GM20431 (cell line): ENCODE measurements around the gene ACKR4.
"Not testable (repeated sequence)": the region's sequence is repeated elsewhere in the genome, so short reads cannot be mapped to it uniquely, and the experiment has no call there.

ENCODE experiments used
- in situ Hi-C: fragments of 300-500 bp; cut with MseI, MboI; formaldehyde crosslinking; loops from one replicate; pipeline ENCODE4 v1.15.0; 2020; ENCODE audit warnings: low sequenced_read_pairs; ENCODE audit not compliant: unreplicated experiment

The ACKR4 gene

DNA sequence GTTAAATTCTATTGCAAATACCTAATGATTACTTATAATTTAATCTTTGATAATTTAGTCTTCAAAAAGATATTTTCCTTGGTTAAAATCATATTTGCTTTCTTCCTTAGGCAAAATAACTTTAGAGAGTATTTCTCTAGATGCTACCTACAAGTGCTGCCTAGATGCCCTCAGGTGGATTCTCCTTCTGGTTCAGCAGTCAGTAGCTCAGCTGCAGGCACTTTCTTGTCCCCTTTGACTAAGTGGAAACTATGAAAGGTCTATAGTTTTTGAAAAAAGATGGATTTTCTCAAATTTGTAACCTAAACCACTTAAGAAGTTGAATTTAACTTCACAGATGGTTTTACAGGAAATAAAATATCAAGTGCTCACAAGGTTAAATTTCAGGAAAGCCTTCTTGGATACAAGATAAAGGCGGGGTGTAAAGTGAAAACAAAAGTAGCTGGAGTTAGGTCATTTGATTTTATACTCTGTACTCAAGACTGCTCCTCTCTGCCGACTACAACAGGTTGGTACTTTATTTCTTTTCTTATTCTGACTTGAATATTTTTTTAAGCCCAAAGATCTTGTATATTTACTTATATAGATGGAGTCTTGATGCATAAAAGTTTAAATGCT, at the start of gene ACKR4:
Gene ACKR4 (plus strand): TSS at position 455 of the 618 bp plus-strand sequence. CDS start 3,128 bp downstream, outside the sequence.
- in situ Hi-C loops, result no loop called here

DNA sequence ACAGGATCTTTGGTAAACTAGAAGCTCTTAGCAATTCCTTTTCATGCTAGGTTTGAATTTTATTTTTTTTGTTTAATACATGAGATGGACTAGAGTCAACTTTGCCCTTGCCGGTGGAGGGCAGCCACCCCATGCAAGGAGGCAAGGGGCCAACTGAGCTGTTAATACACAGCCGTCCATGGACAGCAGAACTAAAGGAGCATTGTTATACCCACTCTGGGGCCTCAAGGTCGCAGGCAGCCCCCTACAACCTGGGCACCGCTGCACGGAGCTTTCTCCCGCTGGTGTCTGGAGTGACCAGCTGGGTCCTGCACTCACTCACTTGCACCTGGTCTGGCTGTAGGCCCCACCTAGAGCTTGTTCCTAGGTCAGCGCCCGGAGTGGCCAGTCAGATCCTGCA, 47.9 kb upstream of the ACKR4 start:
- in situ Hi-C loops, result no loop called here

DNA sequence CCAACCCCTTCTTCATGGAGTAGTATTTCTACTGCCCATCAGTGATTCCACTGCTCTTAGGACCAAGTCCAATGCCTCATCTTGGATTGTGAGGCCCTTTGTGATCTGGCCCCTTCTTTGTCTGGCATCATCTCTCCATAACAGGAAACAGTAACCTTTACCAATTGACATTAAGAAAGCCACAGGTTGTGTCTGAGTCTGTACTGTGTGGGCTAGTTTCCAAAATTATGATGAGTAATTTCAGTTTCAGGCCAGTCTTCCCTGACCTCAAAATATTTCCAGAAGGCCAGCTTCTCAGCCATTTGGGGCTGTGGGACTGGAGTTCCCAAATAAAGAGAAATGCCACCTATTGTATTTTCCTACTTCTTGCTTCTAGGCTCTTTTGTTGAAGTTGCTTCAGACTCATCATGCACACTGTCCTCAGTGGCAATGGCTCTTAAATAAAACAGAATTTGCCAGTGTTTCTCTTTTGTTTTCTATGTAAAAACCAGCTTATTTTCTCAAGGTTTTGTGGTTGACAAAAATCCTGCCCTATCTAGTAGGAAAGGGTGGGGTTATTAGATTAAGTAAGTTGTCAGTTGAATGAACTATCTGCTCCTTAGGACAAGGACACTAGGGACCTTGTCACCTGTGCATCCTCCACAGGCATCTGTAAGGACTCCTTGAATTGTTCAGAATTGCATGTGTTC, 47.0 kb upstream of the ACKR4 start:
- in situ Hi-C loops, result no loop called here

DNA sequence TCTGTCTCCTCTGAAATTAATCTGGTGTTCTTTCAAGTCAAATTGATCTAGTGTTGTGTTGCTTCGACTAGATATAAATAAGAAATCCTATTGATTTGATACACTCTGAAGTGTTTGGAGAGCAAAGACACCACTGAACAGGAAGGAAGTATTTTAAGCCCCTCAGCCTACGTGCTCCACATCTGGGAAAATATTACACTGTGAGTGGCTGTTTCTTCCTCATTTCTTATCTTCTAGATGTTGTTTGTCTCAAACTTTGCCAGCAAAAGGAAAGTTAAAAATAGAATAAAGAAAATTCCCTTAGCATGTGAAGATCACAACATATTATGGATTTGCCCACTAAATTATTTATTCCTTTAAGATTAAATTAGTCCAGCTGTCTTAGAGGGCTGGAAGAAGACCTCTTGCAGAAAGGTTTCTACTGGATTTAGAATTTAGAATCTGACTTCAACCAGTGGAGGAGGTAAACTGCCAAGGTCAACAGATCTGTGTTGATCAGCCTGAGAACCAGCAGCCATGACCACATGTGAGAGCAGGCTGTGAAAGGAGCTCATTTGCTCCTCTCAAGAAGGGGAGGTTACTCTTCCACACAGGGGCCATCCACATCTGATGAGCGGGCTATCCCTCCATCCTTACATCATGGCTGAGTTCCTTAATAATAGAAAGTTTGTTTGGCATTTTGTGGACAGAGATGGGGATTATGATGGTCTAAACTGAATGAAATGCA, 46.3 kb upstream of the ACKR4 start:
- in situ Hi-C loops, result no loop called here

DNA sequence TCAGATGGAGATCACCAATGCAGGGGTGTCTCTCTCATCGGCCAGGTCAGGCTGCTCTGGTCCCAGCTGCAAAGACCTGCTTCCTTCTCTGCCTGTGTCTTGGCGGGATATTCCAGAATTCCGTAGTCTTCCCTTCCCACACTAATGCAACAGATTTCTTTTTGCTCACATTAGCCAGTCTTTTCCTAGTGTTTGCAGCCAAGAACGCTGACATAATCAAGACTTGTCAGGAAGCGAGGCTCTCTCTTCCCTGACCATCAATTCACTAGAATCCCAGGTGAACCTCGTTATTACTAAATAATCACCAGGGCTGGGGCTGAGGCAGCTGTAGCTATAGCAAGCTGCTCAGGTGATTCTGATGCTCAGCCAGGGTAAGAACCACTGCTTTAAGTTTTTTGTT, 43.2 kb upstream of the ACKR4 start:
- in situ Hi-C loops, result no loop called here

DNA sequence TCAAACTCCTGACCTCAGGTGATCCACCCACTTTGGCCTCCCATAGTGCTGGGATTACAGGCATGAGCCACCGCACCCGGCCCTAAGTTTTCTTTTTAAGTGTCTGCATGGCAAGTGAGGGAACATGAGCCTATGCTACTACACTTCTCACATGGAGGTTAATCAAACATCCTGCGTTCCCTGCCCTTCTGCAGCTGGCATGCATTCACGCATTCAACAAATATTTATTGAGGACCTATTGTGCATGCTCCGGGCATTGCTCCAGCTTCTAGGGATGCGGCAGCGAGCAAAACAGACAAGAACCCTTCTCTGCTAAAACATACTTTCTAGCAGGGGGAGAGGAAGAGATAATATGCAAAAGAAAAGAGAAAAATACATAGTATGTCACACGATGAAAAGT, 42.6 kb upstream of the ACKR4 start:
- in situ Hi-C loops, result no loop called here

DNA sequence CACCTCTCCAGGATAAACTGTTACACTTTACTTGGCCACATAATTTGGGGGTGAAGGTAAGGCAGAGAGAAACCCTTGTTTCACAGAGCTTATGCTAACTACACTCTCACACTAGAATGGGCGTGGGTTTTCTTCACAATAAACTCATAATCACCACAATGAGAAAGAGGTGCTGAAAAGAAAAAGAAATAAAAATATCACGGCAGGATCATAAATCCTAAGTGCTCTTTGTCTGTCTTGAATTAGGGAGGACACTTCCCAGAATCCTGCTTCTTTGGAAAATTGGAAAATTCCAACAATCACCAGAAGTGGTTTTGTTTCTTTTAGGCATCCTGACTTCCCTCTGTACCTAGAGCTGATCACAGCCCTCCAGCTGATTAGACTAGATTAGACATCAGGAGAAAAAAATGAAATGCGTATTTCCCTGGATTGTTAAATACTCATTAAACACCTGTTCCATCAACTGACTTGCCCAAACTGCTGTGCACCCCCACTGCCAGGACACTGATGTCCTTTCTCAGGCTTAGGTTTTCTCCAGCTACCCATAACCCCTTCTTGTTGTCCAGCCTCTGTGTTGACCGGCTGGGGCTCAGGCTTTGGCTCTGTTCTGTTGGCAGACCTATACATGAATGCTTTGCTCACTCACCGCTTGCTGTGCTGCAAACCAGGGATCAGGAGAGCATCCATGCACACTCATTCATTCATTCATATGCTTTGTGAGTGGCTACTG, 41.6 kb upstream of the ACKR4 start:
- in situ Hi-C loops, result no loop called here

DNA sequence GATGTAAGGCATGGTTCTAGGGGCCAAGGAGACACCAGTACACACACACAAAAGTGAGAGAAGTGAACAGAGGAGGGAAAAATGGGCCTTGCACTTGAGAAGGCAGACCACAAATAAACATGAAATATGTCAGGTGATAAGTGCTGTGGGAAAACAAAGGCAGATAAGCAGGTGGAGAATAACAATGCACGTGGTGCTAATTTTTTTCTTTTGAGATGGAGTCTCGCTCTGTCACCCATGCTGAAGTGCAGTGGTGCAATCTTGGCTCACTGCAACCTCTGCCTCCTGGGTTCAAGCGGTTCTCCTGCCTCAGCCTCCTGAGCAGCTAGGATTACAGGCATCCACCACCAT, 41.1 kb upstream of the ACKR4 start:
- in situ Hi-C loops, result not testable (repeated sequence)

DNA sequence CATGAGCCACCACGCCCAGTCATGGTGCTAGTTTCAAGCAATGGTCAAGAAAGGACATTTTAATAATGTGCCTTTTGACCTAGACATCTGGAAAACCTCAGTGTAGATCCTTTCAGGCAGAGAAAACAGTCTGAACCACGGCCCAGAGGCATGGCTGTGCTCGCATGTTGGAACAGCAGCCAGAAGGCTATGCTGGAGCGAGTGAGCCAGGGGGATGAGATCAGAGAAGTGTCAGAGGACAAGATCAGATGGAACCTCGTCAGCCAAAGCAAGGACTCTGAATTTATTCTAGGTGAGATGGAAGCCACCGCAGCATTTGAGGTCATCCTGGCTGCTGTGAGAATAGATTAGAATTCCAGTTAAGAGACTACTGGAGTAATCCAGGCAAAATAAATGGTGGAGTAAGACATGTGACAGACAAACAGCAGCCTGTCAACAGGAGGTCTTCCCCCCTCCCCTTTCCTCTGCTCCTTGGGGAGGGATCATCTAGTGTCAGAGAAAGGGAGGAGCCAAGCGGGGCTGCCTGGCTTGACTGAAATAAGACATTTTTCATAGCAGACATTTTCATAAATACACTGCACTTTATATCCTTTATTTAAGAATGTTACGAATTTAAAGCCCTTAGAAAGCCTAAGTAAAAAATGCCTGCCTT, 40.4 kb upstream of the ACKR4 start:
- in situ Hi-C loops, result no loop called here

DNA sequence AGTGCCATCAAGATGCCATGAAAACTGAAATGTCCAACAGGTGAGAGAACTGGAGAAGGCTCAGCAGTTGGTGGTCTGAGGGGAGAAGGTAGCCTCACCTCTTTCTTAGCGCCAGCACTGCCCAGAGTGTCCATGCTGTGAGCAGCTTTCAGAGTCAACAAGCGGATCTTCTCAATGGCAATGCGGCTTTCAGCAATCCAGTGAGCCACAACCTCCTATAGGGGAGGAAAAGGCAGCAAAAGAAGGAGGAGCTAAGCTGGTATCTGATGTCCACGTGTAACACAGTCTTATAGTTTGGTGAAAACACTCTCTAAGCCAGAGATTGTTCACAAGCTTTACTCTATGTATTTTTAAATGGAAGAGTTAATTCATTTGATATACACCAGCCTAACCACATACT, 36.1 kb upstream of the ACKR4 start:
- in situ Hi-C loops, result no loop called here

DNA sequence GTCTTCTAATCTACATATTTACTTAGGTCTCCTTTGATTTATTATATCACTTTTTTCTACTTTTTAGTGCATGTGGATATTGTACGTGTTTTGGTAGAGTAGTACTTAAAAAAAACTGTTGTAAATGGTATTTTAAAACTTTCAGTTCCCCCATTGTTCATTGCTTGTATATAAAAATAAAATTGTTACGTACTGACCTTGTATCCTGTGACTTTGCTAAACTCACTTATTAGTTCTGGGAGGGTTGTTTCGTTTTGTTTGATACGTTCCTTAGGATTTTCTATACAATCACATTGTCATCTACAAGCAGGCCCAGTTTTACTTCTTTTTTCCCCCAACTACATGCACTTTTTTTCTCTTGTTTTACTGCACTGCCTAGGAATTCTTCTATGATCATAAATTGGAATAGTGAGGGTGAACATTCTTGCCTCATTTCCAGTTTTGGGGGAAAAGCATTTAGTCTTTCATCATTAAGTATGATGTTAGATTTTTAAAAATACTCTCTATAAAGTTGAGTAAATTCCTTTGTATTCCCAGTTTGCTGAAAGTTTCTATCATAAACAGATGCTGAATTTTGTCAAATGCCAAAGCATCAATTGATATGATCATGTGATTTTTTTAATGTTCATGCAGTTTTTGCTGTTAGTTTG, 33.5 kb upstream of the ACKR4 start:
- in situ Hi-C loops, result no loop called here

DNA sequence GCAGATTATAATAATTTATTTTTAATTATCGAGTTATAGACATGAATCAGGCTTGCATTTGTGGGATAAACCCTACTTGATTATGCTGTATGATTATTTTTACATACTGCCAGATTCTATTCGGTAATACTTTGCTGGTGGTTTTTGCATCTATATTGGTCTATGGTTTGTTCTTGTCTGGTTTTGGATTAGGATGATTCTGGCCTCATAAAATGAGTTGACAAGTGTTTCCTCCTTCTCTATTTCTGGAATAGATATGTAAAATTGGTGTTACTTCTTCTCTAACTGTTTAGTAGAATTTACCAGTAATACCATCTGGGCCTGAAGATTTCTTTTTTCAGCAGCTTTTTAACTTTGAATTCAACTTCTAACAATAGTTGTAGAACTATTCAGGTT, 33.0 kb upstream of the ACKR4 start:
- in situ Hi-C loops, result no loop called here

DNA sequence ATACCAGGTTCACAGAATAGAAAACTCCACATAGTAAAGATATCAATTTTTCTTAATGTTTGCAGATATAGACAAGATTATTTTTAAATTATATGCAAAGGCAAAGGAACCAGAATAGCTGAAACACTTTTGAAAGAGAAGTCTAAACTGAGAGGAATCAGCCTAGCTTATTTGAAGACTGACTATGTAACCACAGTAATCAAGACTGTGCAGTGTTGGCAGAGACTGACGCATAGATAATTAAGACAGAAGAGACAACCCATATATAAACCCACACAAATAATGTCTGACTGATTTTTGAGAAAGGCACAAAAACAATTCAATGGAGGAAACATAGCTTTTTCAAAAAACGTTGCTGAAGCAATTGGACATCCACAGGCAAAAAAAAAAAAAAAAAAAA, 28.6 kb upstream of the ACKR4 start:
- in situ Hi-C loops, result no loop called here

DNA sequence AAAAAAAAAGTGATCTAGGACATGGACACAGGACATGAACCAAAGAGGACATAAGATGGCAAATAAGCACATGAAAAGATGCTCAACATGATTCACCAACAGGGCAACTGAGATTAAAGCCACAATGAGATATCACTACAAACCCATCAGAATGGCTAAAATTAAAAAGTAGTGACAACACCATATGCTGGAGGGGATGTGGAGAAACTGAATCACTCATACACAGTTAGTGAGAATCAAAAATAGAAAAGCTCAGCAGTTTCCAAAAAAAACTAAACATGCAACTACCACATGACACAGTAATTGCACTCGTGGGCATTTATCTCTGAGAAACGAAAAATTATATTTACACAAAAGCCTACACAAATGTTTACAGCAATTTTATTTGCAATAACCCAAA, 27.9 kb upstream of the ACKR4 start:
- in situ Hi-C loops, result no loop called here

DNA sequence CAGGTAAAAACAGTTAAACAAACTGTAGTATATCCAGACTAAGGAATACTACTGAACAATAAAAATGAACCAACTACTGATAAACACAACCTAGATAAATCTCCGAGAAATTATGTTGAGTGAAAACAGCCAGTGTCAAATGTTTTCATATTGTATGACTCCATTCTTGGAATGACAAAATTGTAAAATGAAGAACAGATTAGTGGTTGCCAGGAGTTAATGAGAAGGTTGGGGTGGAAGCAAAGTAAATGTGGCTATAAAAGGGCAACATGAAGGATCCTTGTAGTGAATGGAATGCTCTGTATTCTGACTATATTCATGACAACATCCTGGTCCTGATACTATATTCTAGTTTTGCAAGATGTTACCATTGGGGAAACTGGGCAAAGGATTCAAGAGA, 27.5 kb upstream of the ACKR4 start:
- in situ Hi-C loops, result no loop called here

DNA sequence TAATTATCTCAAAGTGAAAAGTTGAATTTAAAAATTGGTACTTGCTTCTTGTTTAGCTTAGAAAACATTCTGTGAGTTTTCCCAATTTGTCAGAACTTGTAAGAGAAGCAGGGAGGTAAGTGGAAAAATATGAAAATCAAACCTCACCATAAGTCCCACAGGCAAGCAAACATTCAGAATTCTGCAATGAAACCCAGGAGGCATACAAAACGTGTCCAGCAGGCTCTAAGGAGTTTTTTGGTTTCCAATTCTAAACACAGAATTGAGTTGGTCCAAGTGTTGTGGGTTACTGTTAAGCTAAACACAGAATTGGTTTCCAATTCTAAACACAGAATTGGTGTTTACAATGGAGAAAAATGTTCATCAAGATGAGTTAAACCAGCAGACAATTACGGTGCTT, 27.1 kb upstream of the ACKR4 start:
- in situ Hi-C loops, result no loop called here

DNA sequence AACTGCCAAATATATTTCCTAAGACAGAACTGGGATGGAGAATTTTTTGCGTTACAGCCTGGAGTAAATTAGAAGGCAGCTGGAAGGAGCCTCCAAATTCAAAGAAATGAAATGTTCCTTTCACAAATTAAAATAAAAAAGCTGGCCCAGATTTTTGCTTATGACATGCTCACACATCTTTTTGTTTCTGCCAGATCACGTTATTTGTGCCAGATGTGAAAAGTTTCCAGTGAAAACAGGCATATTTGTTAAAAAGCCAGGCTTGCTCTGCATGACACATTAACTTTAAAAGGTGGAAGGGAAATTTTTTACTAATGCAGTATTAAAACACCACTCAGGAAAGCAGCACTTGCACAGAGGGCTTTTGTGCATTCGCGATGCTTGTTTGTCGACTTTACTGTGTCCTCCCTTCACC, 23.3 kb upstream of the ACKR4 start:
- in situ Hi-C loops, result no loop called here

DNA sequence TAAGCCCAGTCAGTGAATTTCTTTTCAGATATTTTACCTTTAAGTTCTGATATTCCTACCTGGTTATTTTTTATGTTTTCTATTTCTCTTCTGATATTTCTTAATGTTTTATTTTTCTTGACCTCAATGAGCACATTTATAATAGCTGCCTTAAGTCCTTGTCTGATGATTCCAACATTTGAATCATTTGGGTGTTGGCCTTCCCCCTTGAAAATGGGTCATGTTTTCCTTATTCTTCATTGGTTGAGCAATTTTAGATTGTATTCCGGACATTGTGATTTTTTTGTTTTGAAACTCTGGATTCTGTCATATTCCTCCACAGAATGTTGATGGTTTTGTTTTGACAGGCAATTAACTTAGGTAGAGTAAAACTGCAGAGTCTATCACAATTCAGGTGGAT, 9.7 kb upstream of the ACKR4 start:
- in situ Hi-C loops, result no loop called here

DNA sequence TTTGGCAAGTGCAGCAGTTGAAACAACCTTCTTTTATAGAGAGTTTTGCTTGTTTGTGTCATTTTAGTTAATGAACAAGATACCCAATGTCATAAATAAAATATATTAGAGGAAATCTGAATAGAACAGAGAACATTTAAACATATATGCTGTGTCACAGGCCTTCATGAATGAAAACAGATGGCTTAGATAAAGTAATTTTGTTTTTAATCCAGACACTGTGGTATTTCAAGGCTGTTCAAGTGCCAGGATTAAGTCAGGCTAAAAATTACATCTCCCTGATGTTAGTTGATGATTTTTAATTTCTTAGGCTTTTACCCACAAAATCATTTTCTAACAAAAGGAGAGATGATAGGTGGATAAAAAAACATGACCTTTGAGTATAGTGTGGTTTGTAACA, 4.9 kb upstream of the ACKR4 start:
- in situ Hi-C loops, result no loop called here
